Stimulated activated naive CD8-positive, alpha-beta T cell treated with anti-CD3 and anti-CD28 coated beads, Interleukin-15, Interleukin-2, amounts not matched to agents 100 ng/mL and 50 ng/mL, for 24 hours (primary cell): Measurements from ENCODE around the gene PARD3B.

Experiments used
- H3K27ac Mint-ChIP-seq: one replicate; pipeline ENCODE4 v1.8.0; 2021; ENCODE audit warnings: mild to moderate bottlenecking, mixed read lengths
- H3K27me3 Mint-ChIP-seq: one replicate; pipeline ENCODE4 v1.8.0; 2021; ENCODE audit warnings: mixed read lengths
- H3K36me3 Mint-ChIP-seq: one replicate; pipeline ENCODE4 v1.8.0; 2021; ENCODE audit warnings: low read depth, mixed read lengths
- H3K4me1 Mint-ChIP-seq: one replicate; pipeline ENCODE4 v1.8.0; 2021; ENCODE audit warnings: low read depth, mixed read lengths
- H3K4me3 Mint-ChIP-seq: one replicate; pipeline ENCODE4 v1.8.0; 2021; ENCODE audit warnings: mild to moderate bottlenecking, mixed read lengths
- H3K9me3 Mint-ChIP-seq: one replicate; pipeline ENCODE4 v1.8.0; 2021; ENCODE audit warnings: mixed read lengths

The PARD3B gene

DNA sequence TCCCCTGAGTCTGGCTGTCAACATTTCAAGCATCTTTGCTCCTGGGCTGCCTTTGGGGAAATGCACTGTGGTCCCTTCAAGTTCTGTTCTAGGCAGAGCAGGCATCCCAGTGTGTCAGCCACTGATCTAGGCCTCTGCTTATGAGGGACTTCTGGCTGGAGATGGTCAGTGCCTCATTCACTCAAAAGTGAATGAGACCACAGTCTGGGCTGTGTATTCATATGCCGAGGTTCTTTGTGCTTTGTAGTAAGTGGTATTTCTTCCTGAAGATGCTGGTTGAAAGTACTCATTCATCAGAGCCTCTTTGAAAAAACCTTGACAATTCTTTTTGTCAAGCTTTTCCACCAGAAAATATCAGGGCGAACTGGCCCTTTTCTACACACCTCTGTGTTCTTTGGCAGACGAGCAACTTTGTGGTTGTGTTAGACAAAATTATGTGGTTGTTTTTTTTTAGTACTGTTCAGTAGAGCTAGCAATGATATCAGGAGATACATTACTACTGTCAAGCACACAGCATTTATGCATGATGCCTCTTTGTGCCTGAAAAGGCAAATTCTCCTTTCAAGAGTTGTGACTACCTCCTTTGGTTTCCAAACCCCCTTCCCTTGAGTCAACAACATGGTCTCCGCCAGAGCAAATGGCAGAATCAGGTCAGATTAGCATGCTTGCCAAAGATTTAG lies 626.1 kb downstream of the PARD3B start:
- H3K4me3 Mint-ChIP-seq = no peak overlapping the region
- H3K4me1 Mint-ChIP-seq = peaks cover 3% of the 10 kb centered on the region
- H3K9me3 Mint-ChIP-seq = no peaks in the 10 kb centered on the region
- H3K36me3 Mint-ChIP-seq = no peaks in the 10 kb centered on the region
- no peak overlapping the region for H3K27ac Mint-ChIP-seq
- no peaks in the 10 kb centered on the region for H3K27me3 Mint-ChIP-seq

DNA sequence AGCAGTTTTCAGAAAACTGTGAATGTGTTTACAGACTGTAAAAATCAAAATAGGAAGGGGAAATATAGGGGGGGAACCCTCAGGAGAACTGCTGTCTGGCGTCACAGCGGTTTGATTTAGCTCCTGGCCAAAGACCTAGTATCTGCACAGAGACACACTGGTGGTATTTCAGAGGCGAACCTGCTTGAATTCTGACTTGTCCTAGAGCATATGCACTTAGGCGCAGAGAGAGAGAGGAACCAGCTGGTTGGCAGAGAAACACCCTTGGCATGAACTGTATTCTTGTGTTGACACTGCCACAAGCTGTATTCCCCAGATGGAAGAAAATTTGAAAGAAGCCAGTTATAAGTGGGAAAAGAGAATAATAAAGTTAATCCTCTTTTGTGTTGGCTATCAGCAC lies 630.6 kb downstream of the PARD3B start:
- H3K27ac Mint-ChIP-seq = no peak overlapping the region
- no peaks in the 10 kb centered on the region for H3K9me3 Mint-ChIP-seq
- H3K4me1 Mint-ChIP-seq = no peaks in the 10 kb centered on the region
- H3K4me3 Mint-ChIP-seq = no peak overlapping the region
- no peaks in the 10 kb centered on the region for H3K27me3 Mint-ChIP-seq
- no peaks in the 10 kb centered on the region for H3K36me3 Mint-ChIP-seq

DNA sequence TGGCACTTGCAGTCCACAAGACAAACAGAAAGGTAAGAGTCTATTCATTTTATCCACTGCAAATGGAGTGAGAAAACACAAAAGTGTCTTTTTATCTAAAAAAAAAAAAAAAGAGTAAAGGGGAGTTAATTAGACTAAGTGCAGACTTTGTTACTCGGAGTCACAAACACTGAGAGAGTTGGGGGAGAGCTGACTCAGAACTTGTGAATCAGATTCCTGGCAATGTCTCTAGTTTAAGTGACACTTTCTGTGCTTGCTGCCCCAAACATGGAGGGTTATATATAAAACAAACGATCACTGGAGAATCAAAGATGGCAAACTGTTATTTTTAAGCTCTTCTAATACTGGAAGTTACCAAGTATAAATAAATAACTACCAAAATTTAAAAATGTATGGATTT lies 631.3 kb downstream of the PARD3B start:
- Mint-ChIP-seq H3K27me3 (no peaks in the 10 kb centered on the region), H3K27ac (no peak overlapping the region), H3K36me3 (no peaks in the 10 kb centered on the region), H3K4me3 (no peak overlapping the region), H3K4me1 (no peaks in the 10 kb centered on the region), H3K9me3 (no peaks in the 10 kb centered on the region)

DNA sequence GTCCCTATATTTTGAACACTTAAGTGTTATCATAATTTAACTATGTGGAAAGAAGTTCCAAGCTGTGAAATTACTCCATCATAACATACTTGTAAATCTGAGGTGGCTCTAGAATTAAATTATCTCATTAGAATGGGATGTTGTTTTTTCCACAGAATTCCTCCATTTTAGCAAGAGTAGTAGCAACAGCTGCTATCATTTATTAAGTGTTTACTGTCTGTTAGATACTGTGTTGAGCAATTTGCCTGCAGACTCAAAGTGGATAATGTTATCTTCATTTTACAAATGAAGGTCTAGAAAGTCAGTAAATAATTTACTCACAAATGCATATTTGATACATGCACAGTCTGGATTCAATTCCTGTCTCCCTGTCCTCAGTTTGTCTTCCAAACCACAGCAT lies 632.3 kb downstream of the PARD3B start:
- Mint-ChIP-seq H3K4me3 (no peak overlapping the region), H3K36me3 (no peaks in the 10 kb centered on the region), H3K27me3 (no peaks in the 10 kb centered on the region), H3K27ac (no peak overlapping the region), H3K9me3 (no peaks in the 10 kb centered on the region), H3K4me1 (no peaks in the 10 kb centered on the region)

GRCh38 chr2:205180730-205181129 lies 635.5 kb downstream of the PARD3B start:
- Mint-ChIP-seq H3K27ac (no peak overlapping the region), H3K9me3 (no peaks in the 10 kb centered on the region), H3K4me1 (no peaks in the 10 kb centered on the region), H3K27me3 (no peaks in the 10 kb centered on the region), H3K4me3 (no peak overlapping the region), H3K36me3 (no peaks in the 10 kb centered on the region)

DNA sequence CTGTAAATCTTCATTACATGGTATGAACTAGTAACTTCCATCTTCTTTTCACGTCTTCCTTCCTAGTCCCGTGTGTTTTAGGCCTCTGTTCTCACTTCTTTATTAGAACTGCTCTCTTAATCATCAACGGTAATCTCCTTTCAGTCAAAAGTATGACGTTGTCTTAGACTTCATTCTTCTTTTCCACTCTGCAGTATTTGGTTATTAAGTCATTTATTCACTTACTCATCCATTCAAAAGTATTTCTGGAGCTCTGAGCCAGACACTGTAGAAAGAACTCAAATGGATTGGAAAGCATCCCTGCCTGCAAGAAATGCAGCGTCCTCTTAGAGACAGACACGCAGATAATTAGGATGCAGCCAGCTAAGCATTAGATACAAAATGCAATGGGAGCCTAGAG lies 642.5 kb downstream of the PARD3B start:
- H3K27ac Mint-ChIP-seq = no peak overlapping the region
- no peaks in the 10 kb centered on the region for H3K9me3 Mint-ChIP-seq
- H3K27me3 Mint-ChIP-seq = no peaks in the 10 kb centered on the region
- H3K4me1 Mint-ChIP-seq = no peaks in the 10 kb centered on the region
- no peaks in the 10 kb centered on the region for H3K36me3 Mint-ChIP-seq
- H3K4me3 Mint-ChIP-seq = no peak overlapping the region

- H3K27me3 Mint-ChIP-seq = no peaks in the 10 kb centered on the region
- no peak overlapping the region for H3K4me3 Mint-ChIP-seq
- no peaks in the 10 kb centered on the region for H3K36me3 Mint-ChIP-seq
- no peaks in the 10 kb centered on the region for H3K4me1 Mint-ChIP-seq
- H3K9me3 Mint-ChIP-seq = no peaks in the 10 kb centered on the region
- H3K27ac Mint-ChIP-seq = no peak overlapping the region
These were observed 643.2 kb downstream of the PARD3B start for GRCh38 chr2:205188239-205189138.

DNA sequence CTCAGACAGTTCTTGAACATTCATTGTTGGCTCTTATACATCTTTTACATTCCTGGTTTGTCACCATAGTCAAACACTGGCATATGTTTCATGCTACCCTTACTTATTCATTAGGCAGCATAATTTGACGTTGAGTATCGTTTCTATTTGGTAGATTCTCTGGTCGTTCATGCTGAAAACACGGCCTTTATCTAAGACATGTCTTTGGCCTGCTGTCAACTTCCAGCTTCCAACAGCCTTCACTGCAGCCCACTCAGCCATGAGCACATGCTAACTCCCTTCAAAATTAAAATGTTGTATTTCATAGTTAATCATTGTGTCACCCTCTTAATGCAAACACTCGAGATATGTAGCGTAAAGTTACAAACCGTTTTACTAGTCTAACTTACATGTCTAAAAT lies 644.0 kb downstream of the PARD3B start:
- no peaks in the 10 kb centered on the region for H3K27me3 Mint-ChIP-seq
- no peaks in the 10 kb centered on the region for H3K4me1 Mint-ChIP-seq
- H3K27ac Mint-ChIP-seq = no peak overlapping the region
- no peak overlapping the region for H3K4me3 Mint-ChIP-seq
- no peaks in the 10 kb centered on the region for H3K9me3 Mint-ChIP-seq
- H3K36me3 Mint-ChIP-seq = no peaks in the 10 kb centered on the region

GRCh38 chr2:205190528-205190927 lies 645.3 kb downstream of the PARD3B start:
- H3K27me3 Mint-ChIP-seq = no peaks in the 10 kb centered on the region
- no peak overlapping the region for H3K27ac Mint-ChIP-seq
- no peak overlapping the region for H3K4me3 Mint-ChIP-seq
- no peaks in the 10 kb centered on the region for H3K36me3 Mint-ChIP-seq
- H3K9me3 Mint-ChIP-seq = no peaks in the 10 kb centered on the region
- H3K4me1 Mint-ChIP-seq = no peaks in the 10 kb centered on the region

DNA sequence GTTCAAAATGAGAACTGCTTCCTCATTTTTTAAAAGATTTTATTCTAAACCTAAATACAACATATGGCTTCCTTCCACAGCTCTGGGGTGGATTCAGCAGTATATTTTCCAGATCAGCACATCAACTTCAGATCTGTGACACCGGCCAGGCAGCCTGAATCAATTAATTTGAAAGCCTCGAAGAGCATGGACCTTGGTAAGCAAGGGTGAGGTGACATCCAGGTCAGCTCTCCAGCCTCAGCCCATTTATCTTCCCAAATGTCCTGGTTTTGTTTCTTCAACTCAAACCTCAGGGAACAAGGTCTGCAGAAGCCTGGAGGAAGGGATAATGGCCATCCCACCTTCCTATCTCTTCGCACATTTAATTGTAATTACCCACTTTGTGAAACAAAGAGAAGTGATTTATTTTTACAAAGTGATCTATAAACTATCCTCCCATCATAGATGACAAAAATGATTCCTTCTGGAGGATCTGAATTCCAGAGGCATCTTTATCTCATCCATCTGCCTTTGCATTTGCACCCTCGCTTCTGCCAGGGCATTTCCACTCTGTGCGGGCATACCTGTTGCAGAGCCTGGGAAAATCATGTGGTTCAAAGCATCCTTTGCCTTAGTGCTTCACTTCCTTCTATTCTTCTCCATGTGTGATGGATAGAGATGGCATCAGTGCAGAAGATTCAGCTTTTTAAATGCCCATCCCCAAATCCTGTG lies 648.0 kb downstream of the PARD3B start:
- Mint-ChIP-seq H3K27me3 (no peaks in the 10 kb centered on the region), H3K4me3 (no peak overlapping the region), H3K27ac (no peak overlapping the region), H3K36me3 (no peaks in the 10 kb centered on the region), H3K4me1 (peaks cover 9% of the 10 kb centered on the region), H3K9me3 (no peaks in the 10 kb centered on the region)

- peaks cover 9% of the 10 kb centered on the region for H3K4me1 Mint-ChIP-seq
- H3K27ac Mint-ChIP-seq = no peak overlapping the region
- no peaks in the 10 kb centered on the region for H3K9me3 Mint-ChIP-seq
- no peaks in the 10 kb centered on the region for H3K27me3 Mint-ChIP-seq
- H3K36me3 Mint-ChIP-seq = no peaks in the 10 kb centered on the region
- no peak overlapping the region for H3K4me3 Mint-ChIP-seq
These were observed 648.6 kb downstream of the PARD3B start for GRCh38 chr2:205193836-205194228.

DNA sequence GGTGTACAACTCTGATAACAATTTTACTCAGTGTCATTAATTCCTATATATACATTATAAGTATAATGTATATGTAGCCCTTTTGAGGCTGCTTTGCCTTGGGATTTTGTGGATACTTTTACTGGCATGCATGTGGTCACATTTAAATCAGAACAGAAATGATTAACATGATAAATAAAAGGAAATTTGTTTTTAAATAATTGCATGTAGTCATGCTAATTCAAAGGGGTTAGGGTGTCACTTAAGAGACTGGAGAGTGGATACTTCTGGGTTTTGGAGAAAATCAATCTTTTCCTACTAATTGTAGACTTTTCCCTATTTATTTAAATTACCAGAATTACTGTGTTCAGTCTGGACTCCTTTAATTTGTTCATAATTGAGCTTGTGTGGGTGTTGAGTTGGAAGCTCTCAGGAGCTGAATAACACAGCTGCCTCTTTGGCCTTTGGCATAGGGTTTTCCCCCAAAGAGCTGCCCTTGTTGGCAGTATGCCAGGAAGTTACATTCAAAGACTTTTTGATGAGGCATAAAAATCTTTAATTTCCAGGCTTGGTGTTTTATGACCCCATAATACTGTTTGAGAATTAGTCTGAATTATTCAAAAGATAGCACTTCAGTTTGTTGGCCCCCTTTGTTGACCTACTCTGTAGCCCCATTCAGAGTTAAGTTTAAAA lies 652.3 kb downstream of the PARD3B start:
- H3K9me3 Mint-ChIP-seq = no peaks in the 10 kb centered on the region
- H3K36me3 Mint-ChIP-seq = no peaks in the 10 kb centered on the region
- H3K27ac Mint-ChIP-seq = no peak overlapping the region
- H3K4me1 Mint-ChIP-seq = peaks cover 9% of the 10 kb centered on the region
- no peaks in the 10 kb centered on the region for H3K27me3 Mint-ChIP-seq
- H3K4me3 Mint-ChIP-seq = no peak overlapping the region

DNA sequence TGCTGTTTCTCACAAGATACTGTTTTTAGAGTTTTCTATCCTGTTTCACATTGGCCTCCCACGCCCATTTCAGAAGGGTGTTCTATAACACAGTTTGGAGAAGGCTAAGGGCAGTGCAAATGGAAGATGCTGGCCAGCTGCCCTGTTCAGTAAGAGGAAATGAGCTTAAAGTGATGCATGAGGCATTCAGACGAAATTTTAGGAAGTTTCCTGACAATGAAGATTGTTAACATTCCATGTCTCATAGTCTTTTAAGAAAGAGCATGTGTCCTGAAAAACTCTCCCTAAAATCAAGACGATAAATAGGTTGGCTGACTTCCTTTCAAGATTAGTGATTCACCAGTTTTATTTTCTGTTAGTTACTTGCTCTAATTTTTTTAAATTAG lies 652.9 kb downstream of the PARD3B start:
- H3K4me1 Mint-ChIP-seq = peaks cover 9% of the 10 kb centered on the region
- no peaks in the 10 kb centered on the region for H3K27me3 Mint-ChIP-seq
- no peak overlapping the region for H3K27ac Mint-ChIP-seq
- H3K36me3 Mint-ChIP-seq = no peaks in the 10 kb centered on the region
- no peak overlapping the region for H3K4me3 Mint-ChIP-seq
- no peaks in the 10 kb centered on the region for H3K9me3 Mint-ChIP-seq

- Mint-ChIP-seq H3K27me3 (no peaks in the 10 kb centered on the region), H3K4me3 (no peak overlapping the region), H3K9me3 (no peaks in the 10 kb centered on the region)
These were observed 654.0 kb downstream of the PARD3B start for GRCh38 chr2:205199165-205199850.

More at GRCh38 chr2:205199165-205199850, 654.0 kb downstream of the PARD3B start:
- peaks cover 9% of the 10 kb centered on the region for H3K4me1 Mint-ChIP-seq
- no peaks in the 10 kb centered on the region for H3K36me3 Mint-ChIP-seq
- H3K27ac Mint-ChIP-seq = no peak overlapping the region
